Measurements from ENCODE around the gene KRTAP29-1.
"Not testable (repeated sequence)": the region's sequence is repeated elsewhere in the genome, so short reads cannot be mapped to it uniquely, and the experiment has no call there.

KRTAP29-1 gene

GRCh38 chr17:41301916-41302901 is at the start of gene KRTAP29-1:
Gene KRTAP29-1 (minus strand): TSS chr17:41302851. CDS start chr17:41302851, 0 bp downstream.
- no peak for DNase-seq

GRCh38 chr17:41351177-41351576 is 48.5 kb upstream of the KRTAP29-1 start:
- no peak for DNase-seq

- DNase-seq, result not testable (repeated sequence)
Observed at GRCh38 chr17:41350381-41350878, 47.8 kb upstream of the KRTAP29-1 start, which contains the start of gene KRT33A. Gene KRT33A (minus strand): TSS chr17:41350828. CDS start chr17:41350767, 61 bp downstream.

GRCh38 chr17:41347869-41348760 is 45.5 kb upstream of the KRTAP29-1 start:
- DNase-seq, result no peak

GRCh38 chr17:41346421-41346820 is 43.8 kb upstream of the KRTAP29-1 start:
- not testable (repeated sequence) for DNase-seq

- no peak for DNase-seq
Observed at GRCh38 chr17:41345992-41346391, 43.3 kb upstream of the KRTAP29-1 start.

GRCh38 chr17:41343029-41343428 is 40.4 kb upstream of the KRTAP29-1 start:
- DNase-seq, result no peak

- no peak for DNase-seq
Observed at GRCh38 chr17:41340934-41341861, 38.5 kb upstream of the KRTAP29-1 start.

GRCh38 chr17:41340494-41340893 is 37.8 kb upstream of the KRTAP29-1 start:
- DNase-seq, result no peak

- DNase-seq, result no peak
Observed at GRCh38 chr17:41339571-41340172, 37.0 kb upstream of the KRTAP29-1 start.

GRCh38 chr17:41338961-41339485 is 36.4 kb upstream of the KRTAP29-1 start:
- DNase-seq, result no peak

GRCh38 chr17:41335747-41336146 is 33.1 kb upstream of the KRTAP29-1 start:
- no peak for DNase-seq

GRCh38 chr17:41334385-41335305 is 32.0 kb upstream of the KRTAP29-1 start:
- DNase-seq, result no peak

GRCh38 chr17:41333836-41334235 is 31.2 kb upstream of the KRTAP29-1 start:
- DNase-seq, result no peak

GRCh38 chr17:41333098-41333497 is 30.4 kb upstream of the KRTAP29-1 start:
- no peak for DNase-seq

- DNase-seq, result no peak
Observed at GRCh38 chr17:41332239-41332638, 29.6 kb upstream of the KRTAP29-1 start.

- DNase-seq, result no peak
Observed at GRCh38 chr17:41331606-41332005, 29.0 kb upstream of the KRTAP29-1 start.

GRCh38 chr17:41329279-41329948 is 26.8 kb upstream of the KRTAP29-1 start:
- peak in 1 of 2 donors; percentile 9 for DNase-seq

- DNase-seq, result no peak
Observed at GRCh38 chr17:41328207-41328606, 25.6 kb upstream of the KRTAP29-1 start.
